ENCODE data around the gene B4GALT6.

GRCh38 chr18:31660763-31661162 is 23.6 kb downstream of the B4GALT6 start:
- TF ChIP-seq POLR2A (IDR thresholded peaks at IDR 0.05; ENCODE audit: low read depth, low read length) (no peak), POU2F2 (IDR thresholded peaks at IDR 0.05; ENCODE audit: low read depth, low read length) (no peak)

All from GM12891 (cell line).